GM23338 (cell line): Measurements from ENCODE around the gene SAAL1.

Source experiments
- EZH2 ChIP-seq: fragments of 200-600 bp; sonication (generic); IDR thresholded peaks from one replicate; pipeline ENCODE4 v1.8.0; 2017; ENCODE audit warnings: antibody characterized with exemption, mild to moderate bottlenecking, low read depth; ENCODE audit not compliant: unreplicated experiment
- EZH2phosphoT487 ChIP-seq: fragments of 200-600 bp; sonication (generic); IDR thresholded peaks from one replicate; pipeline ENCODE4 v1.8.1; 2018; ENCODE audit warnings: antibody characterized with exemption; ENCODE audit not compliant: unreplicated experiment
- JUNB ChIP-seq: IDR thresholded peaks from one replicate; pipeline ENCODE4 v1.6.1; 2016; ENCODE audit warnings: antibody characterized with exemption; ENCODE audit not compliant: unreplicated experiment
- POLR2AphosphoS5 ChIP-seq: IDR thresholded peaks from 2 replicates; pipeline ENCODE4 v1.6.1; 2016; ENCODE audit warnings: antibody characterized with exemption, low read depth
- STAT1 ChIP-seq: IDR thresholded peaks from one replicate; pipeline ENCODE4 v1.6.1; 2016; ENCODE audit warnings: antibody characterized with exemption; ENCODE audit not compliant: unreplicated experiment
- ZNF114 ChIP-seq: fragments of 250-450 bp; sonication (Bioruptor Pico); IDR thresholded peaks from 2 replicates; pipeline ENCODE4 v1.5.0; 2020; ENCODE audit warnings: mild to moderate bottlenecking, moderate library complexity
- TF ChIP-seq, protein P1 (sequence below), 2 experiments: fragments of 200-600 bp in 1 of 2; sonication (generic) in 1 of 2; conservative IDR thresholded peaks; 2 replicates each; pipeline versions ENCODE4 v1.5.1 to v1.6.1; 2016 to 2017; ENCODE audit warnings: antibody characterized with exemption in 2 of 2, low read depth in 2 of 2, mild to moderate bottlenecking in 2 of 2, moderate library complexity in 1 of 2
- TF ChIP-seq, protein P2 (sequence below): IDR thresholded peaks from 2 replicates; pipeline ENCODE4 v1.6.1; 2016; ENCODE audit warnings: antibody characterized with exemption
- TF ChIP-seq, protein P3 (sequence below): IDR thresholded peaks from one replicate; pipeline ENCODE4 v1.6.1; 2018; ENCODE audit warnings: antibody characterized with exemption; ENCODE audit not compliant: unreplicated experiment

DNA sequence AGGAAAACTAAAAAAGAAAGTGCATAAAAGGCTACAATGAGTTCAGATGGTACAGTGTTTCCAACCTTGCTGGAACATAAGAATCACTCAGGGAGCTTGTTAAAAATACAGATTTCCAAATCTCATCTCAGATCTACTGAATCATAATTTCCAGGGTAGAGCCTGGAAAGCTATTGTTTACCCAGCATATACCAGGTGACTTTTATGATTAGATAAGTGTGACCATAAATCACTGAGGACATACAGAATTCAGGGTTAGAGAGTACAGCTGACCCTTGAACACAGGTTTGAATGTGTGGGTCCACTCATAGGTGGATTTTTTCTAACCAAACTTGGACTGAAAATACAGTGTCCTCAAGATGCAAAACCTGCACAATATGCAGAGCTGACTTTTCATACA, 11.9 kb downstream of the SAAL1 start:
- TF ChIP-seq, protein P1, sequence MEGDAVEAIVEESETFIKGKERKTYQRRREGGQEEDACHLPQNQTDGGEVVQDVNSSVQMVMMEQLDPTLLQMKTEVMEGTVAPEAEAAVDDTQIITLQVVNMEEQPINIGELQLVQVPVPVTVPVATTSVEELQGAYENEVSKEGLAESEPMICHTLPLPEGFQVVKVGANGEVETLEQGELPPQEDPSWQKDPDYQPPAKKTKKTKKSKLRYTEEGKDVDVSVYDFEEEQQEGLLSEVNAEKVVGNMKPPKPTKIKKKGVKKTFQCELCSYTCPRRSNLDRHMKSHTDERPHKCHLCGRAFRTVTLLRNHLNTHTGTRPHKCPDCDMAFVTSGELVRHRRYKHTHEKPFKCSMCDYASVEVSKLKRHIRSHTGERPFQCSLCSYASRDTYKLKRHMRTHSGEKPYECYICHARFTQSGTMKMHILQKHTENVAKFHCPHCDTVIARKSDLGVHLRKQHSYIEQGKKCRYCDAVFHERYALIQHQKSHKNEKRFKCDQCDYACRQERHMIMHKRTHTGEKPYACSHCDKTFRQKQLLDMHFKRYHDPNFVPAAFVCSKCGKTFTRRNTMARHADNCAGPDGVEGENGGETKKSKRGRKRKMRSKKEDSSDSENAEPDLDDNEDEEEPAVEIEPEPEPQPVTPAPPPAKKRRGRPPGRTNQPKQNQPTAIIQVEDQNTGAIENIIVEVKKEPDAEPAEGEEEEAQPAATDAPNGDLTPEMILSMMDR (conservative IDR thresholded peaks at IDR 0.05; ENCODE audit: low read depth in 2 of 2), result no peak
- TF ChIP-seq POLR2AphosphoS5, result no peak
- no peak for TF ChIP-seq EZH2
- TF ChIP-seq, protein P2, sequence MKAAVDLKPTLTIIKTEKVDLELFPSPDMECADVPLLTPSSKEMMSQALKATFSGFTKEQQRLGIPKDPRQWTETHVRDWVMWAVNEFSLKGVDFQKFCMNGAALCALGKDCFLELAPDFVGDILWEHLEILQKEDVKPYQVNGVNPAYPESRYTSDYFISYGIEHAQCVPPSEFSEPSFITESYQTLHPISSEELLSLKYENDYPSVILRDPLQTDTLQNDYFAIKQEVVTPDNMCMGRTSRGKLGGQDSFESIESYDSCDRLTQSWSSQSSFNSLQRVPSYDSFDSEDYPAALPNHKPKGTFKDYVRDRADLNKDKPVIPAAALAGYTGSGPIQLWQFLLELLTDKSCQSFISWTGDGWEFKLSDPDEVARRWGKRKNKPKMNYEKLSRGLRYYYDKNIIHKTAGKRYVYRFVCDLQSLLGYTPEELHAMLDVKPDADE, result no peak
- TF ChIP-seq EZH2phosphoT487, result no peak
- no peak for TF ChIP-seq JUNB
- TF ChIP-seq, protein P3, sequence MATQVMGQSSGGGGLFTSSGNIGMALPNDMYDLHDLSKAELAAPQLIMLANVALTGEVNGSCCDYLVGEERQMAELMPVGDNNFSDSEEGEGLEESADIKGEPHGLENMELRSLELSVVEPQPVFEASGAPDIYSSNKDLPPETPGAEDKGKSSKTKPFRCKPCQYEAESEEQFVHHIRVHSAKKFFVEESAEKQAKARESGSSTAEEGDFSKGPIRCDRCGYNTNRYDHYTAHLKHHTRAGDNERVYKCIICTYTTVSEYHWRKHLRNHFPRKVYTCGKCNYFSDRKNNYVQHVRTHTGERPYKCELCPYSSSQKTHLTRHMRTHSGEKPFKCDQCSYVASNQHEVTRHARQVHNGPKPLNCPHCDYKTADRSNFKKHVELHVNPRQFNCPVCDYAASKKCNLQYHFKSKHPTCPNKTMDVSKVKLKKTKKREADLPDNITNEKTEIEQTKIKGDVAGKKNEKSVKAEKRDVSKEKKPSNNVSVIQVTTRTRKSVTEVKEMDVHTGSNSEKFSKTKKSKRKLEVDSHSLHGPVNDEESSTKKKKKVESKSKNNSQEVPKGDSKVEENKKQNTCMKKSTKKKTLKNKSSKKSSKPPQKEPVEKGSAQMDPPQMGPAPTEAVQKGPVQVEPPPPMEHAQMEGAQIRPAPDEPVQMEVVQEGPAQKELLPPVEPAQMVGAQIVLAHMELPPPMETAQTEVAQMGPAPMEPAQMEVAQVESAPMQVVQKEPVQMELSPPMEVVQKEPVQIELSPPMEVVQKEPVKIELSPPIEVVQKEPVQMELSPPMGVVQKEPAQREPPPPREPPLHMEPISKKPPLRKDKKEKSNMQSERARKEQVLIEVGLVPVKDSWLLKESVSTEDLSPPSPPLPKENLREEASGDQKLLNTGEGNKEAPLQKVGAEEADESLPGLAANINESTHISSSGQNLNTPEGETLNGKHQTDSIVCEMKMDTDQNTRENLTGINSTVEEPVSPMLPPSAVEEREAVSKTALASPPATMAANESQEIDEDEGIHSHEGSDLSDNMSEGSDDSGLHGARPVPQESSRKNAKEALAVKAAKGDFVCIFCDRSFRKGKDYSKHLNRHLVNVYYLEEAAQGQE, result no peak
- no peak for TF ChIP-seq STAT1
- no peak for TF ChIP-seq ZNF114
